Kidney (tissue), 14 donors: ENCODE measurements around the gene TBCK. TPM values are rescaled to one million over a fixed set of nuclear protein-coding genes. Genes with fewer than 3 reads are reported as not detected.

Source experiments
- DNase-seq, 5 donors: peaks; one replicate each; pipeline ENCODE4 v3.0.0-alpha.2; 2013 to 2020
- FAIRE-seq: peaks from 2 replicates; lab custom pipeline; 2012; peaks lifted over from hg19 to GRCh38; lab: Jason Lieb, UNC
- H3K27ac ChIP-seq, 2 donors: one replicate each; pipeline ENCODE4 v1.7.0; 2013; ENCODE audit warnings: low read depth in 2 of 2, low read length in 2 of 2, inconsistent platforms in 1 of 2
- H3K27me3 ChIP-seq: one replicate; pipeline ENCODE4 v1.7.1; 2013; ENCODE audit warnings: low read length, inconsistent platforms; ENCODE audit not compliant: control insufficient read depth, insufficient read depth
- H3K36me3 ChIP-seq, 3 donors: one replicate each; pipeline versions ENCODE4 v1.7.0 to v1.7.1; 2013; ENCODE audit warnings: low read length in 3 of 3, control low read depth in 1 of 3, inconsistent platforms in 1 of 3; ENCODE audit not compliant: insufficient read depth in 3 of 3, control insufficient read depth in 2 of 3
- H3K4me1 ChIP-seq, 3 donors: one replicate each; pipeline versions ENCODE4 v1.7.0 to v1.7.1; 2013; ENCODE audit warnings: low read length in 3 of 3, inconsistent platforms in 1 of 3, low read depth in 1 of 3; ENCODE audit not compliant: control insufficient read depth in 2 of 3, insufficient read depth in 2 of 3
- H3K4me3 ChIP-seq, 3 donors: one replicate each; pipeline versions ENCODE4 v1.7.0 to v1.8.1; 2013; ENCODE audit warnings: low read length in 3 of 3, control low read depth in 1 of 3, inconsistent platforms in 1 of 3
- H3K9ac ChIP-seq, 3 donors: one replicate each; pipeline versions ENCODE4 v1.7.0 to v1.7.1; 2013; ENCODE audit warnings: low read length in 3 of 3, control low read depth in 1 of 3, inconsistent platforms in 1 of 3
- H3K9me3 ChIP-seq, 3 donors: one replicate each; pipeline versions ENCODE4 v1.7.0 to v1.7.1; 2013; ENCODE audit warnings: low read length in 3 of 3, control low read depth in 1 of 3, inconsistent platforms in 1 of 3; ENCODE audit not compliant: control insufficient read depth in 2 of 3, insufficient read depth in 1 of 3
- CTCF ChIP-seq: IDR thresholded peaks from 3 replicates; pipeline ENCODE4 v1.5.1; 2012; ENCODE audit warnings: mild to moderate bottlenecking, moderate library complexity, borderline replicate concordance; ENCODE audit not compliant: insufficient read depth; ENCODE audit errors: extremely low read depth
- intact Hi-C: fragments of 100-400 bp; cut with DNase I; formaldehyde crosslinking; loops from one replicate; pipeline ENCODE4 v1.11.1; 2022
- polyA plus RNA-seq: library from polyadenylated mRNA; stranded (reverse); fragments of 350-450 nt; fragmentation: Illumina TruSeq; extraction: RNeasy Lipid Tissue Mini Kit (QIAGEN cat#74804); gene quantifications from one replicate; pipeline ENCODE4 v1.2.3, GENCODE V29; 2014; ENCODE audit warnings: low read depth, low replicate concordance; ENCODE audit not compliant: insufficient read depth
- total RNA-seq: library from RNA; stranded (reverse); fragmentation: NEBNext Ultra II Directional; extraction: Animal tissue kit (Norgen Biotek cat#: 25700); gene quantifications from one replicate; pipeline ENCODE4 v1.2.1, GENCODE V29; 2021
- donor health status: control.
- donor health status: control.
- donor health status: control.
- donor health status: control.
- donor health status: control.
- donor health status: DM: yes; HTN: yes; CAD: no.
- donor health status: Normal renal cell carcinoma (clear cell type).

Gene TBCK
- total and polyA plus RNA-seq, 2 donors from 2014 or later: 15.8 to 50.0 TPM

DNA sequence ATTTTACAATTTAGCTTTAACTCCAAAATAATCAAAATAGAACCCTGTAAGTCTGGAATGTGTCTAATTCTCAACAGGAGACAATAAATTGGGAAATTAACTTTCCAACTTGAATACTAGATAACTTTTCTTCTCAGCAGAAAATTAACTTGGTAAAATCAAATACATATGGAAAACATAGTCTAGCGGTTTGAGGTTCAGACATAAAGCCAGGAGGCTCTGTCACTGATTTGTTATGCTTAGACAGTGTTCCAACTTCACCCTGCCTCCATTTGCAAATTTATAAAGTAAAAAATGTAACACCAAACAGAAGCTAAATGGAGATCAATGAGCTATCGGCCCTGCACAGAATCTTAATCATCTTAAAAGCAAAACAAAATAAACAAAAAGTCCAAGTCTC lies 46.3 kb downstream of the TBCK start:
- H3K4me1 ChIP-seq: peaks cover 0 to 8% (median 0%) of the 10 kb centered on the region in 3 donors
- H3K36me3 ChIP-seq: no peaks in the 10 kb centered on the region
- no peaks in the 10 kb centered on the region for H3K27me3 ChIP-seq
- no peak for TF ChIP-seq CTCF
- H3K9me3 ChIP-seq: no peaks in the 10 kb centered on the region
- H3K27ac ChIP-seq: no peak overlapping the region
- H3K4me3 ChIP-seq: no peak overlapping the region
- intact Hi-C loops: no loop called here
- no peak for FAIRE-seq
- H3K9ac ChIP-seq: no peak overlapping the region
- no peak for DNase-seq

- Histone ChIP-seq H3K9ac (no peak overlapping the region), H3K9me3 (no peaks in the 10 kb centered on the region), H3K4me3 (no peak overlapping the region), H3K36me3 (no peaks in the 10 kb centered on the region), H3K27me3 (no peaks in the 10 kb centered on the region), H3K4me1 (peaks cover 0 to 8% (median 0%) of the 10 kb centered on the region in 3 donors), H3K27ac (no peak overlapping the region)
- DNase-seq (no peak), FAIRE-seq (no peak)
- intact Hi-C loops: no loop called here
- no peak for TF ChIP-seq CTCF
Observed at GRCh38 chr4:106268786-106269185, 47.2 kb downstream of the TBCK start.

GRCh38 chr4:106266201-106266600 lies 49.8 kb downstream of the TBCK start:
- DNase-seq (peak in 2 of 5 donors; percentile 17 to 51), FAIRE-seq (peak; percentile 89)
- no peaks in the 10 kb centered on the region for H3K36me3 ChIP-seq
- no peaks in the 10 kb centered on the region for H3K9me3 ChIP-seq
- peaks cover 0 to 8% (median 0%) of the 10 kb centered on the region in 3 donors for H3K4me1 ChIP-seq
- peak; percentile 57 for TF ChIP-seq CTCF
- no peak overlapping the region for H3K27ac ChIP-seq
- H3K4me3 ChIP-seq: no peak overlapping the region
- intact Hi-C loops: no loop called here
- H3K9ac ChIP-seq: no peak overlapping the region
- no peaks in the 10 kb centered on the region for H3K27me3 ChIP-seq

- peak overlapping the region in 2 of 3 donors; percentile 7 to 44 for H3K4me3 ChIP-seq
- peak; percentile 33 for FAIRE-seq
- peaks cover 0 to 8% (median 0%) of the 10 kb centered on the region in 3 donors for H3K4me1 ChIP-seq
- no peak for TF ChIP-seq CTCF
- peak in 2 of 5 donors; percentile 5 to 16 for DNase-seq
- peak overlapping the region in 1 of 3 donors; percentile 36 for H3K9ac ChIP-seq
- no peaks in the 10 kb centered on the region for H3K36me3 ChIP-seq
- peak overlapping the region; percentile 58 to 68 for H3K27ac ChIP-seq
- no peaks in the 10 kb centered on the region for H3K9me3 ChIP-seq
- intact Hi-C loops: no loop called here
- no peaks in the 10 kb centered on the region for H3K27me3 ChIP-seq
Observed at GRCh38 chr4:106264331-106264728, 51.7 kb downstream of the TBCK start.
